GM23248 (cell line): ENCODE data around the gene OR5AP2.

ENCODE experiments used
- EZH2 ChIP-seq: fragments of 200-600 bp; sonication (generic); IDR thresholded peaks from 2 replicates; pipeline ENCODE4 v1.6.1; 2018; ENCODE audit warnings: antibody characterized with exemption, mild to moderate bottlenecking; ENCODE audit not compliant: insufficient read depth, poor library complexity, severe bottlenecking
- EZH2phosphoT487 ChIP-seq: fragments of 200-600 bp; sonication (generic); IDR thresholded peaks from 2 replicates; pipeline ENCODE4 v1.6.1; 2018; ENCODE audit warnings: antibody characterized with exemption, moderate library complexity, mild to moderate bottlenecking, low read depth; ENCODE audit not compliant: insufficient read depth

- no peak for TF ChIP-seq EZH2phosphoT487
- no peak for TF ChIP-seq EZH2
Observed at GRCh38 chr11:56625946-56626345, 16.3 kb downstream of the OR5AP2 start.
